ENCODE results near the gene LYZL6. TPM values are rescaled to one million over a fixed set of nuclear protein-coding genes. Genes with fewer than 3 reads are reported as not detected.

The LYZL6 gene
- total and polyA plus RNA-seq, 10 of the 15 experiments (the other 5 are each of a cell fraction or from before 2014, with no cell fraction given): not detected

DNA sequence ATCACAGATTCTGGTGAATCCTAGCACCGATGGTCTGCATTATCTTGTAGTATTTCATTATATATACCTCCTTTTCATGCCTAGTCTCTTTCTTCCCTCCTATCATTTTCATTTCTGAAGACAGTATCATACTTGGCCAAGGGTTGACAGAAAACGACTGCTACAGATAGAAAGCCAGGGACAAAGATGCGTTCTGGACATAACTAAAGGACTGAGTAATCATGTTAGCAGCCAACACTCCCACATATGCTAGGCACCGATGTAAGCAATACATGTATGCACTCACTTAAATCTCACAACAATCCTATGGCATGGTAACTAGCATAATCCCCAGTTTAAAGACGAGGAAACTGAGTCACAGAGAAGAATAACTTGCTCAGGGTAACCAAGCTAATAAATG, 35.8 kb downstream of the LYZL6 start:
- no peak for FAIRE-seq
- POLR2A ChIA-PET: no interaction called here
- 37% methylated on average over 5 of the region's 5 CpGs for WGBS (ENCODE audit: insufficient coverage, insufficient replicate concordance, low lambda C conversion rate, missing lambda C conversion rate)

More for the DNA sequence above, 35.8 kb downstream of the LYZL6 start:
- RAD21 ChIA-PET (ENCODE audit: unreplicated experiment): interaction anchor here (1.1 kb wide), 1 partner anchor 31 kb away, joined by 3 read pairs; no protein-coding TSS in a partner anchor
- Histone ChIP-seq H3K4me3 (no peak overlapping the region), H3K36me3 (ENCODE audit: control insufficient read depth in 2 of 2, insufficient read depth in 2 of 2, low read length in 1 of 2) (no peaks in the 10 kb centered on the region), H2AFZ (ENCODE audit: control insufficient read depth, low read depth, low read length) (no peak overlapping the region), H3K4me2 (ENCODE audit: control insufficient read depth, insufficient read depth) (no peak overlapping the region), H3K9ac (ENCODE audit: control insufficient read depth, insufficient read depth, low read length) (no peak overlapping the region), H3K27me3 (replicated peaks in 1 of 2; ENCODE audit: control insufficient read depth in 2 of 2, insufficient read depth in 2 of 2, low read length in 1 of 2) (no peaks in the 10 kb centered on the region), H3K9me3 (replicated peaks; ENCODE audit: control insufficient read depth, insufficient read depth, low read length) (no peaks in the 10 kb centered on the region), H3K27ac (ENCODE audit: control insufficient read depth, insufficient read depth) (no peak overlapping the region), H3K4me1 (ENCODE audit: control insufficient read depth, insufficient read depth, low read length) (no peaks in the 10 kb centered on the region), H3K79me2 (ENCODE audit: control insufficient read depth, insufficient read depth, low read length) (no peaks in the 10 kb centered on the region), H4K20me1 (ENCODE audit: control insufficient read depth, insufficient read depth) (no peaks in the 10 kb centered on the region)
- DNase-seq (ENCODE audit: low read depth, low spot score): no peak
- intact Hi-C loops (cut with micrococcal nuclease; ENCODE audit: unreplicated experiment): no loop called here
- no TSS peak for BruUV-seq (replicated peaks)
- no peak for ATAC-seq
- in situ Hi-C loops (cut with MboI): no loop called here
- SMC1A ChIA-PET (ENCODE audit: uncharacterized antibody, unreplicated experiment): interaction anchor here (1.0 to 2.0 kb wide), 4 partner anchors 9 to 34 kb away, joined by 3 to 6 read pairs (median 3); no protein-coding TSS in a partner anchor
- CTCF ChIA-PET: interaction anchor here (0.8 to 1.5 kb wide), 4 partner anchors 15 to 58 kb away, joined by 3 to 5 read pairs (median 4); no protein-coding TSS in a partner anchor
- no peak for TF ChIP-seq IKZF1 (conservative IDR thresholded peaks at IDR 0.05)
- TF ChIP-seq POLR2A (IDR thresholded peaks at IDR 0.05; ENCODE audit: low read depth, low read length): no peak
- no peak for TF ChIP-seq TAF1 (IDR thresholded peaks at IDR 0.05; ENCODE audit: borderline replicate concordance, low read depth, low read length)
- no peak for TF ChIP-seq YBX1 (IDR thresholded peaks at IDR 0.05)
- no peak for TF ChIP-seq EZH2 (IDR thresholded peaks at IDR 0.05; ENCODE audit: borderline replicate concordance, control insufficient read depth, low read depth, low read length)
- TF ChIP-seq, protein P1, sequence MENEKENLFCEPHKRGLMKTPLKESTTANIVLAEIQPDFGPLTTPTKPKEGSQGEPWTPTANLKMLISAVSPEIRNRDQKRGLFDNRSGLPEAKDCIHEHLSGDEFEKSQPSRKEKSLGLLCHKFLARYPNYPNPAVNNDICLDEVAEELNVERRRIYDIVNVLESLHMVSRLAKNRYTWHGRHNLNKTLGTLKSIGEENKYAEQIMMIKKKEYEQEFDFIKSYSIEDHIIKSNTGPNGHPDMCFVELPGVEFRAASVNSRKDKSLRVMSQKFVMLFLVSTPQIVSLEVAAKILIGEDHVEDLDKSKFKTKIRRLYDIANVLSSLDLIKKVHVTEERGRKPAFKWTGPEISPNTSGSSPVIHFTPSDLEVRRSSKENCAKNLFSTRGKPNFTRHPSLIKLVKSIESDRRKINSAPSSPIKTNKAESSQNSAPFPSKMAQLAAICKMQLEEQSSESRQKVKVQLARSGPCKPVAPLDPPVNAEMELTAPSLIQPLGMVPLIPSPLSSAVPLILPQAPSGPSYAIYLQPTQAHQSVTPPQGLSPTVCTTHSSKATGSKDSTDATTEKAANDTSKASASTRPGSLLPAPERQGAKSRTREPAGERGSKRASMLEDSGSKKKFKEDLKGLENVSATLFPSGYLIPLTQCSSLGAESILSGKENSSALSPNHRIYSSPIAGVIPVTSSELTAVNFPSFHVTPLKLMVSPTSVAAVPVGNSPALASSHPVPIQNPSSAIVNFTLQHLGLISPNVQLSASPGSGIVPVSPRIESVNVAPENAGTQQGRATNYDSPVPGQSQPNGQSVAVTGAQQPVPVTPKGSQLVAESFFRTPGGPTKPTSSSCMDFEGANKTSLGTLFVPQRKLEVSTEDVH (IDR thresholded peaks at IDR 0.05; ENCODE audit: low read depth, partially characterized antibody): no peak
- TF ChIP-seq ASH2L (IDR thresholded peaks at IDR 0.05; ENCODE audit: borderline replicate concordance, low read depth): no peak
- TF ChIP-seq TCF12 (IDR thresholded peaks at IDR 0.05; ENCODE audit: low read depth, low read length): no peak
- TF ChIP-seq ZNF622 (IDR thresholded peaks at IDR 0.05): no peak
- no peak for TF ChIP-seq MXI1 (IDR thresholded peaks at IDR 0.05; ENCODE audit: low read depth, low read length)
- TF ChIP-seq NFYA (IDR thresholded peaks at IDR 0.05; ENCODE audit: borderline replicate concordance, low read depth, low read length): no peak
